Pancreas (tissue), 10 donors: ENCODE data around the gene POSTN. TPM values are rescaled to one million over a fixed set of nuclear protein-coding genes. Genes with fewer than 3 reads are reported as not detected.

ENCODE experiments used
- ATAC-seq, 4 donors: fragments of 200-7000 bp; cut with Tn5 transposase; one replicate each; pipeline versions ENCODE4 v1.8.0 to v1.9.1; 2020; ENCODE audit warnings: mild to moderate bottlenecking in 4 of 4, moderate library complexity in 4 of 4
- DNase-seq, 6 donors: peaks; one replicate each; pipeline ENCODE4 v3.0.0-alpha.2; 2020
- FAIRE-seq: peaks from 2 replicates; lab custom pipeline; 2012; peaks lifted over from hg19 to GRCh38; lab: Jason Lieb, UNC
- H3K27ac ChIP-seq, 4 donors: fragments of 200-600 bp; sonication (generic); 1 replicate in 3 of 4; 2 replicates in 1 of 4; pipeline versions ENCODE4 v1.5.0 to v1.8.0; 2020
- H3K27me3 ChIP-seq, 4 donors: fragments of 200-600 bp; one replicate each; pipeline ENCODE4 v1.8.0; 2021
- H3K36me3 ChIP-seq, 3 donors: fragments of 200-600 bp; sonication (generic) in 1 of 3; one replicate each; pipeline versions ENCODE4 v1.5.0 to v1.8.0; 2020 to 2021
- H3K4me1 ChIP-seq, 3 donors: fragments of 200-600 bp; one replicate each; pipeline ENCODE4 v1.8.0; 2021
- H3K4me3 ChIP-seq, 4 donors: fragments of 200-600 bp; sonication (generic) in 2 of 4; one replicate each; pipeline versions ENCODE4 v1.5.0 to v1.8.0; 2020 to 2021
- H3K9me3 ChIP-seq, 4 donors: fragments of 200-600 bp; one replicate each; pipeline ENCODE4 v1.8.0; 2021
- CTCF ChIP-seq, 4 donors: fragments of 200-600 bp; sonication (generic) in 3 of 4; IDR thresholded peaks; one replicate each; pipeline versions ENCODE4 v1.5.0 to v1.8.0; 2021; ENCODE audit warnings: antibody characterized with exemption in 4 of 4
- whole genome bisulfite sequencing, 2 donors: extraction: QIAGEN DNeasy Blood & Tissue Kit; methylation state at CpG; one replicate each; pipeline ENCODE4 v1.1.7; 2013; 5-methylcytosine and 5-hydroxymethylcytosine counted together
- intact Hi-C, 3 donors: fragments of 100-400 bp; cut with DNase I; formaldehyde crosslinking; loops; one replicate each; pipeline versions ENCODE4 v1.11.1 to v1.14.2; 2022
- polyA plus RNA-seq, 2 donors: library from polyadenylated mRNA; stranded (reverse); fragments of 200-250 nt; gene quantifications; one replicate each; pipeline ENCODE4 v1.2.3, GENCODE V29; 2013
- total RNA-seq, 6 donors: library from RNA; stranded (reverse); fragmentation: NEBNext Ultra II Directional in 4 of 6; extraction: Animal tissue kit (Norgen Biotek cat#: 25700) in 4 of 6; gene quantifications; one replicate each; pipeline versions ENCODE4 v1.2.1 to v1.2.4, GENCODE V29; 2021 to 2023
- donor health status: healthy with polysubstance abuse.
- donor health status: DM: no; HTN: no; CAD: no; lungs with moderate emphysema.
- donor health status: DM: no; HTN: no; CAD: no.
- donor health status: control.
- donor health status: control.
- donor health status: Bipolar disorder and iron deficiency.
- donor health status: DM: yes; HTN: yes; CAD: no.
- donor health status: DM: no; HTN: no; CAD: no.
- donor health status: DM: no; HTN: no; CAD: no.
- donor health status: DM: yes; HTN: yes; CAD: no.

The POSTN gene
- total and polyA plus RNA-seq, 8 donors: 0.24 to 41.6 (median 2.4) TPM

GRCh38 chr13:37641391-37641790 is 42.8 kb upstream of the POSTN start:
- intact Hi-C loops: no loop called here
- Histone ChIP-seq H3K27ac (no peak overlapping the region), H3K9me3 (no peaks in the 10 kb centered on the region), H3K27me3 (no peaks in the 10 kb centered on the region), H3K4me3 (no peak overlapping the region), H3K36me3 (no peaks in the 10 kb centered on the region), H3K4me1 (no peaks in the 10 kb centered on the region)
- 89 to 90% methylated on average over 2 of the region's 2 CpGs for WGBS, 2 donors
- DNase-seq (no peak), FAIRE-seq (no peak), ATAC-seq (no peak)
- no peak for TF ChIP-seq CTCF (IDR thresholded peaks at IDR 0.05)

- Histone ChIP-seq H3K36me3 (no peaks in the 10 kb centered on the region), H3K27ac (no peak overlapping the region), H3K9me3 (no peaks in the 10 kb centered on the region), H3K4me3 (no peak overlapping the region), H3K27me3 (no peaks in the 10 kb centered on the region), H3K4me1 (no peaks in the 10 kb centered on the region)
- TF ChIP-seq CTCF (IDR thresholded peaks at IDR 0.05): no peak
- no peak for DNase-seq
- peak in 2 of 4 donors; percentile 47 to 62 for ATAC-seq
- intact Hi-C loops: no loop called here
- 10 to 11% methylated on average over 2 of the region's 2 CpGs for WGBS, 2 donors
- FAIRE-seq: peak; percentile 82
Observed at GRCh38 chr13:37640499-37640898, 41.9 kb upstream of the POSTN start.

GRCh38 chr13:37636701-37637100 is 38.1 kb upstream of the POSTN start:
- no peak overlapping the region for H3K27ac ChIP-seq
- no peak overlapping the region for H3K4me3 ChIP-seq
- FAIRE-seq: no peak
- ATAC-seq: no peak
- intact Hi-C loops: no loop called here
- H3K27me3 ChIP-seq: no peaks in the 10 kb centered on the region
- H3K36me3 ChIP-seq: no peaks in the 10 kb centered on the region
- WGBS, 2 donors: 54 to 73% methylated on average over 8 of the region's 8 CpGs
- TF ChIP-seq CTCF (IDR thresholded peaks at IDR 0.05): no peak
- no peaks in the 10 kb centered on the region for H3K9me3 ChIP-seq
- no peak for DNase-seq
- no peaks in the 10 kb centered on the region for H3K4me1 ChIP-seq

- Histone ChIP-seq H3K36me3 (no peaks in the 10 kb centered on the region), H3K27me3 (no peaks in the 10 kb centered on the region), H3K9me3 (no peaks in the 10 kb centered on the region), H3K4me3 (no peak overlapping the region), H3K4me1 (no peaks in the 10 kb centered on the region), H3K27ac (no peak overlapping the region)
- DNase-seq: no peak
- intact Hi-C loops: no loop called here
- WGBS, 2 donors: 46 to 48% methylated on average over 5 of the region's 5 CpGs
- no peak for FAIRE-seq
- TF ChIP-seq CTCF (IDR thresholded peaks at IDR 0.05): no peak
- ATAC-seq: no peak
Observed at GRCh38 chr13:37632294-37632693, 33.7 kb upstream of the POSTN start.

- intact Hi-C loops: no loop called here
- Histone ChIP-seq H3K27me3 (no peaks in the 10 kb centered on the region), H3K4me1 (no peaks in the 10 kb centered on the region), H3K27ac (no peak overlapping the region), H3K9me3 (no peaks in the 10 kb centered on the region), H3K36me3 (no peaks in the 10 kb centered on the region), H3K4me3 (no peak overlapping the region)
- ATAC-seq (peak in 2 of 4 donors; percentile 25 to 56), DNase-seq (no peak), FAIRE-seq (no peak)
- TF ChIP-seq CTCF (IDR thresholded peaks at IDR 0.05): no peak
- WGBS, 2 donors: 45 to 51% methylated on average over 4 of the region's 4 CpGs
Observed at GRCh38 chr13:37627428-37627827, 28.9 kb upstream of the POSTN start.
